ENCODE measurements around the gene MIEN1. TPM values are rescaled to one million over a fixed set of nuclear protein-coding genes. Genes with fewer than 3 reads are reported as not detected.

Gene MIEN1
- total and polyA plus RNA-seq, 2 of the 13 experiments (the other 11 are each of a cell fraction or from before 2014, with no cell fraction given), result 40.6 to 56.6 TPM

DNA sequence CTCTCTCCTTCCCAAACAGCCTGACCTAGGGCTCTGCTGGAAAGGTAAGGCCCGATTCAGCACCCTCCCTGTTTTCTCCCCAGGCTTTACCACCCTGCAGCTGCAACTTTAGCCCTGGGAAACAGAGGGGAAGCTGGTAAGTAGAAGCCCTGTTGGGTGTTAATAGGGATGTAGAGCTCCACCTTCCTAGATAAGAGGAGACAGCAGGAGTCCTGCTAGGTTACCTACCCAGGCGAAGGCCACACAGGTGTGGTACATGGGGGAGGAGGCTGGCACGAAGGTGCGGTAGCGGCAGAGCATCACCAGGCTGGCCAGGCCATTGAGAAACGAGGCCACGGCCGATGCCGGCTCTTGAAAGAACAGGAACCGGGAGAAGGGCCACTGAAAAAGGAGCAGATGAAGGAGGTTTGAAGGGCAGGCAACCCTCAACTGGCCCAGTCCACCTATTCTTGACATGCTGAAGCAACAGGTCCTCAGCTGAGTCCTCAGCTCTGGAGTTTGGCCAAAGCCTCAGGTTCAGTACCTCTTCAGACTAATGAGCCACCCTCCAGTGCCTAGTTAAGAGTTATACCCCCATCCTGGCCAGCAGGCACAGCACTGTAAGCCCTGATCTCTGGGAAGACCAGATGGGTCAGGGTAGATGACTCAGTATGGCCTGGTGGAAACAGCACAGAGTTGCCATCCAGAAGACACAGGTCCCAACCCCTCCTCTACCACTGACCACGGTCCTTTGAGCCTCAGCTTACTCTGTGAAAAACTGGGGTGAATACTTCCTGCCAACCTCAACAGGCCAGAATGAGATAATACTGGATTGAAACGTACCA lies 45.8 kb downstream of the MIEN1 start:
- intact Hi-C loops (cut with micrococcal nuclease; ENCODE audit: unreplicated experiment), result no loop called here
- FAIRE-seq, result no peak

More for the DNA sequence above, 45.8 kb downstream of the MIEN1 start:
- no peaks in the 10 kb centered on the region for H4K20me1 ChIP-seq (ENCODE audit: insufficient read depth, low read length)
- no TSS peak for BruUV-seq (replicated peaks)
- 96% methylated on average over 12 of the region's 12 CpGs for WGBS (ENCODE audit: low lambda C conversion rate)
- POLR2A ChIA-PET, result interaction anchor here (0.8 to 4.1 kb wide), 3 partner anchors 11 to 68 kb away, joined by 3 to 64 read pairs (median 5); no protein-coding TSS in a partner anchor
- TF ChIP-seq, protein P1, sequence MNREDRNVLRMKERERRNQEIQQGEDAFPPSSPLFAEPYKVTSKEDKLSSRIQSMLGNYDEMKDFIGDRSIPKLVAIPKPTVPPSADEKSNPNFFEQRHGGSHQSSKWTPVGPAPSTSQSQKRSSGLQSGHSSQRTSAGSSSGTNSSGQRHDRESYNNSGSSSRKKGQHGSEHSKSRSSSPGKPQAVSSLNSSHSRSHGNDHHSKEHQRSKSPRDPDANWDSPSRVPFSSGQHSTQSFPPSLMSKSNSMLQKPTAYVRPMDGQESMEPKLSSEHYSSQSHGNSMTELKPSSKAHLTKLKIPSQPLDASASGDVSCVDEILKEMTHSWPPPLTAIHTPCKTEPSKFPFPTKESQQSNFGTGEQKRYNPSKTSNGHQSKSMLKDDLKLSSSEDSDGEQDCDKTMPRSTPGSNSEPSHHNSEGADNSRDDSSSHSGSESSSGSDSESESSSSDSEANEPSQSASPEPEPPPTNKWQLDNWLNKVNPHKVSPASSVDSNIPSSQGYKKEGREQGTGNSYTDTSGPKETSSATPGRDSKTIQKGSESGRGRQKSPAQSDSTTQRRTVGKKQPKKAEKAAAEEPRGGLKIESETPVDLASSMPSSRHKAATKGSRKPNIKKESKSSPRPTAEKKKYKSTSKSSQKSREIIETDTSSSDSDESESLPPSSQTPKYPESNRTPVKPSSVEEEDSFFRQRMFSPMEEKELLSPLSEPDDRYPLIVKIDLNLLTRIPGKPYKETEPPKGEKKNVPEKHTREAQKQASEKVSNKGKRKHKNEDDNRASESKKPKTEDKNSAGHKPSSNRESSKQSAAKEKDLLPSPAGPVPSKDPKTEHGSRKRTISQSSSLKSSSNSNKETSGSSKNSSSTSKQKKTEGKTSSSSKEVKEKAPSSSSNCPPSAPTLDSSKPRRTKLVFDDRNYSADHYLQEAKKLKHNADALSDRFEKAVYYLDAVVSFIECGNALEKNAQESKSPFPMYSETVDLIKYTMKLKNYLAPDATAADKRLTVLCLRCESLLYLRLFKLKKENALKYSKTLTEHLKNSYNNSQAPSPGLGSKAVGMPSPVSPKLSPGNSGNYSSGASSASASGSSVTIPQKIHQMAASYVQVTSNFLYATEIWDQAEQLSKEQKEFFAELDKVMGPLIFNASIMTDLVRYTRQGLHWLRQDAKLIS (CRISPR knock-in tag; IDR thresholded peaks at IDR 0.05), result no peak
- TF ChIP-seq ZNF781 (CRISPR knock-in tag; IDR thresholded peaks at IDR 0.05; ENCODE audit: borderline replicate concordance, not compliant biosample characterization), result no peak
- TF ChIP-seq SP1 (IDR thresholded peaks at IDR 0.05), result no peak
- TF ChIP-seq SP1 (CRISPR knock-in tag; IDR thresholded peaks at IDR 0.05), result no peak
- TF ChIP-seq, protein P2, sequence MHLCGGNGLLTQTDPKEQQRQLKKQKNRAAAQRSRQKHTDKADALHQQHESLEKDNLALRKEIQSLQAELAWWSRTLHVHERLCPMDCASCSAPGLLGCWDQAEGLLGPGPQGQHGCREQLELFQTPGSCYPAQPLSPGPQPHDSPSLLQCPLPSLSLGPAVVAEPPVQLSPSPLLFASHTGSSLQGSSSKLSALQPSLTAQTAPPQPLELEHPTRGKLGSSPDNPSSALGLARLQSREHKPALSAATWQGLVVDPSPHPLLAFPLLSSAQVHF (CRISPR knock-in tag; IDR thresholded peaks at IDR 0.05), result no peak
- no peak for TF ChIP-seq ZBTB21 (CRISPR knock-in tag; IDR thresholded peaks at IDR 0.05)
- no peak for TF ChIP-seq ZNF263 (CRISPR knock-in tag; IDR thresholded peaks at IDR 0.05)
- TF ChIP-seq SRSF4 (IDR thresholded peaks at IDR 0.05; ENCODE audit: low read depth, low read length, poor library complexity, severe bottlenecking), result no peak
- no peak for TF ChIP-seq MED13 (CRISPR knock-in tag; IDR thresholded peaks at IDR 0.05)
- TF ChIP-seq, protein P3, sequence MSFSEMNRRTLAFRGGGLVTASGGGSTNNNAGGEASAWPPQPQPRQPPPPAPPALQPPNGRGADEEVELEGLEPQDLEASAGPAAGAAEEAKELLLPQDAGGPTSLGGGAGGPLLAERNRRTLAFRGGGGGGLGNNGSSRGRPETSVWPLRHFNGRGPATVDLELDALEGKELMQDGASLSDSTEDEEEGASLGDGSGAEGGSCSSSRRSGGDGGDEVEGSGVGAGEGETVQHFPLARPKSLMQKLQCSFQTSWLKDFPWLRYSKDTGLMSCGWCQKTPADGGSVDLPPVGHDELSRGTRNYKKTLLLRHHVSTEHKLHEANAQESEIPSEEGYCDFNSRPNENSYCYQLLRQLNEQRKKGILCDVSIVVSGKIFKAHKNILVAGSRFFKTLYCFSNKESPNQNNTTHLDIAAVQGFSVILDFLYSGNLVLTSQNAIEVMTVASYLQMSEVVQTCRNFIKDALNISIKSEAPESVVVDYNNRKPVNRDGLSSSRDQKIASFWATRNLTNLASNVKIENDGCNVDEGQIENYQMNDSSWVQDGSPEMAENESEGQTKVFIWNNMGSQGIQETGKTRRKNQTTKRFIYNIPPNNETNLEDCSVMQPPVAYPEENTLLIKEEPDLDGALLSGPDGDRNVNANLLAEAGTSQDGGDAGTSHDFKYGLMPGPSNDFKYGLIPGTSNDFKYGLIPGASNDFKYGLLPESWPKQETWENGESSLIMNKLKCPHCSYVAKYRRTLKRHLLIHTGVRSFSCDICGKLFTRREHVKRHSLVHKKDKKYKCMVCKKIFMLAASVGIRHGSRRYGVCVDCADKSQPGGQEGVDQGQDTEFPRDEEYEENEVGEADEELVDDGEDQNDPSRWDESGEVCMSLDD (CRISPR knock-in tag; IDR thresholded peaks at IDR 0.05; ENCODE audit: borderline replicate concordance), result no peak
- TF ChIP-seq MXI1 (IDR thresholded peaks at IDR 0.05; ENCODE audit: borderline replicate concordance, low read depth, low read length), result no peak
- no peak for TF ChIP-seq ZNF343 (CRISPR knock-in tag; IDR thresholded peaks at IDR 0.05)
- no peak for TF ChIP-seq ZNF253 (CRISPR knock-in tag; IDR thresholded peaks at IDR 0.05; ENCODE audit: borderline replicate concordance)
- no peak for TF ChIP-seq ZKSCAN8 (CRISPR knock-in tag; IDR thresholded peaks at IDR 0.05; ENCODE audit: borderline replicate concordance)
- H2AFZ ChIP-seq (ENCODE audit: low read length), result no peak overlapping the region
- H3K36me3 ChIP-seq (replicated peaks in 1 of 2; ENCODE audit: control insufficient read depth in 1 of 2, insufficient read depth in 2 of 2, low read length in 2 of 2), result peaks cover 0 to 2% of the 10 kb centered on the region in 2 experiments; a peak in 2 of 5 replicates
- DNase-seq (ENCODE audit: low spot score) (no peak), ATAC-seq (no peak)
- CTCF ChIA-PET (ENCODE audit: low intra/inter-chr PET ratio, low total read pairs), result no interaction called here
- no peaks in the 10 kb centered on the region for H3K79me2 ChIP-seq (ENCODE audit: insufficient read depth, low read length)
- H3K4me1 ChIP-seq (ENCODE audit: insufficient read depth, low read length), result peaks cover 24% of the 10 kb centered on the region
- no peak overlapping the region for H3K4me2 ChIP-seq (ENCODE audit: low read depth, low read length)
- in situ Hi-C loops (cut with HindIII; ENCODE audit: extremely low pct_ligation_motif_present, low pct_unique_long_range_greater_than_20kb), result no loop called here
- H3K9ac ChIP-seq (ENCODE audit: insufficient read depth, low read depth, low read length), result no peak overlapping the region
- no peak overlapping the region for H3K27ac ChIP-seq (ENCODE audit: extremely low read length, insufficient read depth, low read length)
- H3K4me3 ChIP-seq (replicated peaks in 1 of 3; ENCODE audit: insufficient read depth in 1 of 3, low read depth in 2 of 3, low read length in 3 of 3), result no peak overlapping the region
- H3K9me3 ChIP-seq (ENCODE audit: low read length), result no peaks in the 10 kb centered on the region
- no peaks in the 10 kb centered on the region; a peak in 1 of 5 replicates for H3K27me3 ChIP-seq (ENCODE audit: control insufficient read depth in 1 of 2, insufficient read depth in 2 of 2, low read length in 2 of 2)

Measured in HepG2 (cell line).